ENCODE results near the gene VSTM2B. TPM values are rescaled to one million over a fixed set of nuclear protein-coding genes. Genes with fewer than 3 reads are reported as not detected.

VSTM2B gene
- polyA plus RNA-seq, 1 donor: 8.3 TPM

DNA sequence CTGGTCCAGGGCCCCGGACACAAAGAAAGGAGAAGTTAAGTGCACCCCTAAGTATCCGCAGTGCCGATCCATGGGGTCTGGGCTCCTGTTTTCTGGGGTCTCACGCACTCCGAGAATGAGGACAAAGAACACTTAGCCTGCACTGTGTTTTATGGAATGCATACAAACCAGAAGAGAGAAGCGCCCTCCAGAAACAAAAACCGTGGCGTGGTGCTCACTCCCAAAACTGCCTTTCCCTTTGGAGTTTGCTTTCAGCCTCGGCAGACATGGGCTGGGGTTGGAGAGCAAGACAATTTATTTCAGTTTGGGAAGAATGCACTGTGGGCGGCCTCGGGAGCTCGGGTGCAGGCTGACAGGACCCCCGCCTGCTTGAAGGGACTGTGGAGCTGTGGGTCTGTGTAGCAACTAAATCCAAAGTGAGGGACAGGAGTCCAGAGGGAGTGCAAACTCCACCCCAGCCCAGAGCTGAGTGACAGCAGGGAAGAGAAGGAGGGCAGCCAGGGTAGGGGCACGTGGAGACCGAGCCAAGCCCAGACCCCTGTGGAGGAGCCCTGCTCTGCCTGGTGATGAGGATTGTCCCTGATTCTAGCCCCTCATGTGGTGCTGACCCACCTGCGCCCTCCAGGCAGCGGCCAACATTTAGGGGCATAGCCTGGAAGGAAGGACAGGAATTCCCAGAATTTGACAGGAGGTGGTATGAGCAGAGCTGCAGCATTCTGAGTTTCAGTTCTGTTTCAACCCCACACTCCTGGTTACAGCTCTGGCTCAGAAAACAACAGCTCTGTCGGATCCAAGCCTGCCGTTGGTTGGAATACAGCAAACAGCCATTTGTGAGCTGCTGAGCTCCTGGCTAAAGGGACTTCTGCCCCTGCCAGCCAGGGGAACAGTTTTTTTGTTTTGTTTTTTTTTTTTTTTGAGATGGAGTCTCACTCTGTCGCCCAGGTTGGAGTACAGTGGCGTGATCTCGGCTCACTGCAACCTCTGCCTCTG lies 42.5 kb downstream of the VSTM2B start:
- Histone ChIP-seq H3K36me3 (ENCODE audit: control insufficient read depth, insufficient read depth, low read length) (peaks cover 7% of the 10 kb centered on the region), H3K9me3 (ENCODE audit: control insufficient read depth, low read depth, low read length) (no peaks in the 10 kb centered on the region), H3K4me1 (ENCODE audit: control insufficient read depth, insufficient read depth, low read length) (no peaks in the 10 kb centered on the region), H3K4me3 (ENCODE audit: low read length) (no peak overlapping the region), H3K27me3 (ENCODE audit: control insufficient read depth, insufficient read depth, low read length) (peaks cover 8% of the 10 kb centered on the region), H3K27ac (ENCODE audit: low read length) (no peak overlapping the region)
- no peak for DNase-seq
- WGBS (ENCODE audit: insufficient coverage, low lambda C conversion rate): no CpG with 5 or more reads among the region's 22 CpGs

DNA sequence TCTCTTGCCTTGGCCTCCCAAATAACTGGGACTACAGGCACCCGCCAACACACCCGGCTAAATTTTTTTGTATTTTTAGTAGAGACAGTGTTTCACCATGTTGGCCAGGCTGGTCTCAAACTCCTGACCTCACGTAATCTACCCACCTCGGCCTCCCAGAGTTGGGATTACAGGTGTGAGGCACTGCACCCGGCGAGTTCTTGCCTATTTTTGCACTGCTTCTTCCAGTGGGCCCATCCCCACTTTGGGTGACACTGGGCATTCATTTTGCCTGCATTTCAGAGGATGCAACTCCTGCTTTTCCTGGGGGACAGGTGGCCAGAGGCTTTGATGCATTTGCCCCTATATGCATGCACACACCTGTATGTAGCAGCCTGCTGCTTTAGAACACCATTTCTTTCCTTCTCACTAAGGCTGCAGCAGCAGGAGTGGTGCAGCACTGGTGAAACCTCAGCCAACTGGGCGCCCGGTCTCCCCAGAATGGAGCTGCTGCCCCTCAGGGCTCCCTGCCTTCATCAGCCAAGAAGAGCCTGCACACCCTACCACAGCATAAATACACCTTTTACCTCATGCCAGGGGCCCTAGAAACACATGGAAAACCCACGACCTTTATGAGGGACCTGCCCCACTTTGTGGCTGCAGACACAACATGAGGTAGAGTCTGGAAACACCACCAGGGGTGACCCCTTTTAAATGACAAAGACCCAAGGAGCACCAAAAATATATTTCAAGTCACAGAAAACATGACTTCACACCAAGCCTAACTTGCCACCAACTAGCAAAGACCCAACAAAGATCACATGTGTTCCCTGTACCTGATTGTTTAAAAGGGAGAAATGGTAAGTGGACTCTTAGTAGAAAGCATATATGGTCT lies 43.5 kb downstream of the VSTM2B start:
- Histone ChIP-seq H3K27me3 (ENCODE audit: control insufficient read depth, insufficient read depth, low read length) (peaks cover 16% of the 10 kb centered on the region), H3K4me1 (ENCODE audit: control insufficient read depth, insufficient read depth, low read length) (no peaks in the 10 kb centered on the region), H3K9me3 (ENCODE audit: control insufficient read depth, low read depth, low read length) (no peaks in the 10 kb centered on the region), H3K4me3 (ENCODE audit: low read length) (no peak overlapping the region), H3K36me3 (ENCODE audit: control insufficient read depth, insufficient read depth, low read length) (peaks cover 7% of the 10 kb centered on the region), H3K27ac (ENCODE audit: low read length) (no peak overlapping the region)
- WGBS (ENCODE audit: insufficient coverage, low lambda C conversion rate): no CpG with 5 or more reads among the region's 9 CpGs
- DNase-seq: no peak

DNA sequence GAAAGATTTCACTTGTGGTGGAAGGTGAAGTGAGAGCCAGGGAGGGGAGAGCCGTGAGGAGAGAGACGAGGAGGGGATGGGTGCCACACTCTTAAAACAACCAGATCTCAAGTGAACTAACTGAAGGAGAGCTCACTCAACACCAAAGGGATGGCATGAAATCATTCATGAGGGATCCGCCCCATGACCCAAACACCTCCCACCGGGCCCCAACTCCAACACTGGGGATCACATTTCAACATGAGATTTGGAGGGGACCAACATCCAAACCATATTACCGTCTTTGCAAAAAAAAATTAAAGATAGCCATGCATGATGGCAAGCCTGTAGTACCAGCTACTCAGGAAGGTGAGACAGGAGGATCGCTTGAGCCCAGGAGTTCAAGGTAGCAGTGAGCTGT lies 45.4 kb downstream of the VSTM2B start:
- H3K27ac ChIP-seq (ENCODE audit: low read length): no peak overlapping the region
- H3K4me1 ChIP-seq (ENCODE audit: control insufficient read depth, insufficient read depth, low read length): no peaks in the 10 kb centered on the region
- no peaks in the 10 kb centered on the region for H3K36me3 ChIP-seq (ENCODE audit: control insufficient read depth, insufficient read depth, low read length)
- no peak for DNase-seq
- peaks cover 32% of the 10 kb centered on the region for H3K27me3 ChIP-seq (ENCODE audit: control insufficient read depth, insufficient read depth, low read length)
- H3K4me3 ChIP-seq (ENCODE audit: low read length): no peak overlapping the region
- 100% methylated on average over 1 of the region's 6 CpGs for WGBS (ENCODE audit: insufficient coverage, low lambda C conversion rate)
- no peaks in the 10 kb centered on the region for H3K9me3 ChIP-seq (ENCODE audit: control insufficient read depth, low read depth, low read length)

DNA sequence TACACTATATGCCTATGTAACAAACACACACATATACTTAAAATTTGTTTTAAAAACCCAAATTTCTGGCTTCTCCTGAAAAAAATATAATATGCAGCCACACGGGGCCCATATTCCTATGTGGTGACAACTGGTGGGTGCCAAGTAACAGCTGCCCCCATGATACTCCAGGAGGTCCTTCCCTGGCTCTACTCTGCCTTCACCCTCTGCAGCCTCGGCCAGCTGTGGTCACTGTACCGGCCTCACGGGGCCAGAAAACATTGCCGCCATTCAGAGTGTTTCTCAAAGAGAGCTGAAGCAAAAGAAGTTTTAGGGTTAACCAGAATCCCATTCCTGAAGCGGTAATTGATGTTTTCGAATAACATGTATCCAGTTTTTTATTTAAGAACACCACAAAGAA lies 47.7 kb downstream of the VSTM2B start:
- Histone ChIP-seq H3K27me3 (ENCODE audit: control insufficient read depth, insufficient read depth, low read length) (peaks cover 49% of the 10 kb centered on the region), H3K36me3 (ENCODE audit: control insufficient read depth, insufficient read depth, low read length) (no peaks in the 10 kb centered on the region), H3K27ac (ENCODE audit: low read length) (no peak overlapping the region), H3K4me3 (ENCODE audit: low read length) (no peak overlapping the region), H3K4me1 (ENCODE audit: control insufficient read depth, insufficient read depth, low read length) (no peaks in the 10 kb centered on the region), H3K9me3 (ENCODE audit: control insufficient read depth, low read depth, low read length) (no peaks in the 10 kb centered on the region)
- 100% methylated on average over 1 of the region's 7 CpGs for WGBS (ENCODE audit: insufficient coverage, low lambda C conversion rate)
- no peak for DNase-seq

DNA sequence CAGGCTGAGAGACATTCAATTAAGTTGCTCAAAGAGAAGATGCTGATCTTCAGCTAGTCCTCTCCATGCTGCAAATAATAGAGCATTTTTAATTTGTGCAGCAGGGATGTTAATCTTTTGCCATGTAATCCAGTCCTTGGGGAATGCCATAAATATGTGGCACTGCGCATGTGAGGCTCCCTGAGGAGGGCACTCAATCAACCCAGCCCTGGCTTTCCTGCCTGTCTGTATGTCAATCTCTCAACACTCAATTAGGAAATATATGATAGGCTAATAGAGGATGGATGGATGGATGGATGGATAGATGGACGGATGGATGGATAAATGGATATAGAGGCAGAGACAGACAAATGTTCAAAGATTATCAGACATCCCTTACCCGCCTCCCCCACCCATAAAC lies 48.7 kb downstream of the VSTM2B start:
- Histone ChIP-seq H3K36me3 (ENCODE audit: control insufficient read depth, insufficient read depth, low read length) (no peaks in the 10 kb centered on the region), H3K27me3 (ENCODE audit: control insufficient read depth, insufficient read depth, low read length) (peaks cover 49% of the 10 kb centered on the region), H3K4me1 (ENCODE audit: control insufficient read depth, insufficient read depth, low read length) (no peaks in the 10 kb centered on the region), H3K9me3 (ENCODE audit: control insufficient read depth, low read depth, low read length) (no peaks in the 10 kb centered on the region), H3K4me3 (ENCODE audit: low read length) (no peak overlapping the region), H3K27ac (ENCODE audit: low read length) (no peak overlapping the region)
- WGBS (ENCODE audit: insufficient coverage, low lambda C conversion rate): no CpG with 5 or more reads among the region's 3 CpGs
- no peak for DNase-seq

DNA sequence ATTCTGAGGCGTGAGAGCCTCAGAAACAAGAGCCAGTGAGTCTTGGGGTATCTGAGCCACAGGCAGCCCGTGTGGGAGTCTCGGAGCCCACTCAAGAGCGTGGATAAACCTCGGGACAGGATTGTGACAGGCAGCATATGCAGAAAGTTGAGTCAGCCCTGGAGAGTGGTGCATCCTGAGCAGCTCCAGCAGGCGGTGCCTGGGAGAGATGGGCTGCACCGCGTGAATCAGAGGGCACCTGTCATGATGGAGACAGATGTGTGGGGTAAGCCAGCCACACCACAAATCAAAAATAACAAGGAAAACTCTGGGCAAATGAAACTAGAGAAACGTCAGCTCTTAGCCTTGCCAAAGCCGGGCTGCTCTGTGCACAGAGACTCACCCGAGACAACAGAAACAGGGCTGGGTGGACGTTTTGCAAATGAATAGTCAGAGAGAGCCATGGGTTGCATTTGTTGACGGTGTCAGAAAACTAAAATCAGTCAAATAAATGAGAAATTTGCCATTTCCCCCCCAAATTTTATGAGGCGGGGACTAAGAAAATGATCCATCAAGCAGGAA lies 50.3 kb downstream of the VSTM2B start:
- no peak for DNase-seq
- H3K27ac ChIP-seq (ENCODE audit: low read length): no peak overlapping the region
- H3K4me1 ChIP-seq (ENCODE audit: control insufficient read depth, insufficient read depth, low read length): no peaks in the 10 kb centered on the region
- no peak overlapping the region for H3K4me3 ChIP-seq (ENCODE audit: low read length)
- peaks cover 49% of the 10 kb centered on the region for H3K27me3 ChIP-seq (ENCODE audit: control insufficient read depth, insufficient read depth, low read length)
- no peaks in the 10 kb centered on the region for H3K9me3 ChIP-seq (ENCODE audit: control insufficient read depth, low read depth, low read length)
- WGBS (ENCODE audit: insufficient coverage, low lambda C conversion rate): no CpG with 5 or more reads among the region's 14 CpGs
- H3K36me3 ChIP-seq (ENCODE audit: control insufficient read depth, insufficient read depth, low read length): no peaks in the 10 kb centered on the region

DNA sequence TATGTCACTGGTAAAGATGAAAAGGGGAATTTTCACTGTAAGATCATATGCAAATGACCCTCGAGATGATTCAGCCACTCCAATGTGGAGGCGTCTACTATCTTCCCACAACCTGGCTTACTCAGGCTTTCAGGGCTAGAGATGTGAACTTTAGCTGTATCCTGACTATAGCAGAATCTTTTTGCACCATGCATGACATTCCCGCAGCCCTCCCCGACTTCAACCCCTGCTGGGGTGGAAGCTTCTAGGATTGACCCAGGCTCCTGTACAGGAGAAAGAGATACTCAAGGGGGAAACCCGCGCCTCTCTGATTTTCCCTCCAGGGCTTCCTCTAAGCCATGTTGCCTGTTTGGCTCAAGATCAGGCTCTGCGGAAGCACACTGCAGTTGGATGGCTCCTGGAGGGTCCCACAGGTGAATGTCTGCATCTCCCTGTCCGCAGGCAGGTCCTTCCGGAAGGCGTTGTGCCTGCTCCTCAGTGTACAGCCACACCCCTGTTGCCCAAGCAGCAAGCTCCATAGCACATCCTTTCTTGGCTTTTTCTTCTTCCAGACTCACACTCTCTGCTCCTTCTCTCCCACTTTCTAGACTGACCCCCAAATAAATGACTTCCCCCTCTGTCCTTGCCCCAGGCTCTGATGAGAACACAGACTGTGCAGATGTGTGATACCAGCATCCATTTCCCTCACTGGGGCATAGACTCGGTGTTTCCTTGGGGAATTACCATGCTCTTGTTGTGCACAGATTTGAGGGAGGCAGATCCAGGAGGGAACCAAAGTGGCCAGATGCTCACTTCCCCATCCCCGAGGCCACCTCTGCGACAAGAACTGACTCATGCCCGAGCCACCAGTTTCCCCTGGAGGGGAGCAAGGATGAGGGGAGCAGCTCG lies 51.2 kb downstream of the VSTM2B start:
- no peak for DNase-seq
- Histone ChIP-seq H3K4me3 (ENCODE audit: low read length) (no peak overlapping the region), H3K27ac (ENCODE audit: low read length) (no peak overlapping the region), H3K9me3 (ENCODE audit: control insufficient read depth, low read depth, low read length) (no peaks in the 10 kb centered on the region), H3K27me3 (ENCODE audit: control insufficient read depth, insufficient read depth, low read length) (peaks cover 49% of the 10 kb centered on the region), H3K4me1 (ENCODE audit: control insufficient read depth, insufficient read depth, low read length) (no peaks in the 10 kb centered on the region), H3K36me3 (ENCODE audit: control insufficient read depth, insufficient read depth, low read length) (no peaks in the 10 kb centered on the region)
- 71% methylated on average over 2 of the region's 15 CpGs for WGBS (ENCODE audit: insufficient coverage, low lambda C conversion rate)

DNA sequence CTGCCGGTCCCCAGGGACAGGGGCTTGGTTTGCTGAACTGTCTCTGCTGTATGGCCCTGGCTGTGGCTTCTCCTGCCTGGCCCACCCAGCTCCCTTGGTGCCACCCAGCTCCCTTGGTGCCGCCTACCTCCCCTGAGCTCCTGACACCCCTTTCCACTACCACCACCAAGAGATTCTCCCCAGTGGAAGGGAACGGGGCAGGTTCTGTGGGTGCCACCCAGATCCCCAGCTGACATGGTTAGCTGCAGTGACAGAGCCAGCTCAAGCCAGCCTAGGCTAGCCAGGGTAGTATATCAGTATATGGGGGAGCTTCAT lies 51.8 kb downstream of the VSTM2B start:
- Histone ChIP-seq H3K4me1 (ENCODE audit: control insufficient read depth, insufficient read depth, low read length) (no peaks in the 10 kb centered on the region), H3K9me3 (ENCODE audit: control insufficient read depth, low read depth, low read length) (no peaks in the 10 kb centered on the region), H3K36me3 (ENCODE audit: control insufficient read depth, insufficient read depth, low read length) (no peaks in the 10 kb centered on the region), H3K27me3 (ENCODE audit: control insufficient read depth, insufficient read depth, low read length) (peaks cover 48% of the 10 kb centered on the region), H3K4me3 (ENCODE audit: low read length) (no peak overlapping the region), H3K27ac (ENCODE audit: low read length) (no peak overlapping the region)
- no CpG with 5 or more reads among the region's 3 CpGs for WGBS (ENCODE audit: insufficient coverage, low lambda C conversion rate)
- no peak for DNase-seq

DNA sequence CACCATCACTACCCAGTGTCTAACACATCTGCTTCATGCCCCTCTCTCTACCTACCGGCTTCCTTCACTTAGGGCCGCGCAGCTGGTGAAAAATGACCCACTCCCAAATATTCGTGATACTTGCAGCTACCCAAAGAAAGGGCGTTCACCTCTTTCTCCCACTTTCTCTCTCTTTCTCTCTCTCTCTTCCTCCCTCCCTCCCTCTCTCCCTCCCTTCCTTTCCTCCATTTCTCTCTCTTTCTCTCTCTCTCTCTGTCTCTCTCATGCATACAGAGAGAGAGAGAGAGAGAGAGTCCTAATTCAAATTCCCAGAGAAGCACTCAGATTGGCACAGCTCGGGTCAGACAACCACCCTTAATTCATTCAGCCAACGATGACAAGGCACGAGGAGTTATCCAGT lies 52.6 kb downstream of the VSTM2B start:
- Histone ChIP-seq H3K36me3 (ENCODE audit: control insufficient read depth, insufficient read depth, low read length) (no peaks in the 10 kb centered on the region), H3K4me3 (ENCODE audit: low read length) (no peak overlapping the region), H3K9me3 (ENCODE audit: control insufficient read depth, low read depth, low read length) (no peaks in the 10 kb centered on the region), H3K4me1 (ENCODE audit: control insufficient read depth, insufficient read depth, low read length) (no peaks in the 10 kb centered on the region), H3K27me3 (ENCODE audit: control insufficient read depth, insufficient read depth, low read length) (peaks cover 41% of the 10 kb centered on the region), H3K27ac (ENCODE audit: low read length) (no peak overlapping the region)
- no peak for DNase-seq
- 50% methylated on average over 2 of the region's 8 CpGs for WGBS (ENCODE audit: insufficient coverage, low lambda C conversion rate)
